SK-MEL-5 (cell line): Measurements from ENCODE around the gene ZNF341. TPM values are rescaled to one million over a fixed set of nuclear protein-coding genes. Genes with fewer than 3 reads are reported as not detected.

Experiments used
- DNase-seq: peaks from one replicate; pipeline ENCODE4 v3.0.0-alpha.2; 2016; ENCODE audit warnings: low read depth, low spot score
- in situ Hi-C: cut with HindIII; loops from 2 replicates; pipeline ENCODE4 v1.10.0; 2016; ENCODE audit warnings: low sequenced_read_pairs, high pct_unique_total_duplicates, low pct_unique_long_range_greater_than_20kb
- total RNA-seq: library from RNA; depleted of rRNA; stranded (reverse); fragments of >200 nt; shearing (Covaris generic); gene quantifications from 2 replicates; pipeline ENCODE4 v1.2.3, GENCODE V29; 2014

The ZNF341 gene
- total RNA-seq, 1 experiment from 2014 or later, result 1.7 TPM

- in situ Hi-C loops, result no loop called here
- DNase-seq, result no peak
These were observed 93.8 kb downstream of the ZNF341 start for GRCh38 chr20:33825340-33826269.

DNA sequence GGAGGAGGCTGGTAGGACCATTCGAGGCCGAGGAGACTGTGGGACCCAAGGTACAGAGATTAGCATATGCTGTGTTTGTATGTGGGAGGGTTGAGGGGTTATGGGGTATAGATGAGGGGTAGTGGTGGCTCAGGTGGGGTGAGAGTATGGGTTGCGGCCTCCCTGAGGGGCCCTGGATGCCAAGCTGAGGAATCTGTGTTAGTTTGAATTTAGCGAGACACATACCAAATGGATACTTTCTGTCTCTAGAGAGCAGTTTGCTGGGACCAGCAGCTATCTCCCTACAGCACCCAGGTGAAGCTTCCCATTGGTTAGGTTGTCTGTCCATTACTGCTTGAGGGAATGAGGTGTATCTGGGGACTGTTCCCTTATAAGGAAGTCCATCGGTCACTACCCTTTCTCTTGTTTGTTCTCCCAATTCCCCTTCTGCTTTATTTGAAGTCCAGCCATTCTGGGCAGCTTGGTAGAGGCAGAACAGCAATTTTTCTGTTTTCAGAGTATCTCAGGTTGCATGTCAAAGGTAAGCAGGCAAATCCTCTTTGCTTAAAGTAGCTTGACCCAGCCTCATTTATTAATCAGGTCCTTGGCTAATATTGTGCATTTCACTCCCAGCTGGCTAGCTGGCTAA is 94.6 kb downstream of the ZNF341 start:
- DNase-seq, result no peak
- in situ Hi-C loops, result no loop called here

DNA sequence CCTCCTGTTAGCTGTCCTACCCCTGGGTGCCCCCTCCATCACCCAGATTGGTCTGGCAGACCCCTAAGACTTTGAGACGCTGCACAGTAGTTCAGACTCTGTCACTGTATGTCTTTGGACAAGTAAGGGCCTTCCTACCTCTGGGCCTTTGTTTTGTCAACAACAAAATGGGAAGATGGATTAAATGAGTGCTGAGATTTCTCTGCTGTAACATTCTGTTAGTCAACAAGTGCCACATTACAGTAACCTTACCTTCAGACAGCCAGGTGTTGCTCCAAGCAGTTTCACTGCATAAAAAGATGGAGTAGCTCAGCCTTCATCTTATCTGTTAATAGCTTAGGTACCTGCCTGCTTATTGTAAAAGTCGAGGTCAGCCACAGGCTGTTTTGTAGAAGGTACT is 95.3 kb downstream of the ZNF341 start:
- DNase-seq, result no peak
- in situ Hi-C loops, result no loop called here

- DNase-seq, result no peak
- in situ Hi-C loops, result no loop called here
These were observed 96.0 kb downstream of the ZNF341 start for GRCh38 chr20:33827634-33828325.

DNA sequence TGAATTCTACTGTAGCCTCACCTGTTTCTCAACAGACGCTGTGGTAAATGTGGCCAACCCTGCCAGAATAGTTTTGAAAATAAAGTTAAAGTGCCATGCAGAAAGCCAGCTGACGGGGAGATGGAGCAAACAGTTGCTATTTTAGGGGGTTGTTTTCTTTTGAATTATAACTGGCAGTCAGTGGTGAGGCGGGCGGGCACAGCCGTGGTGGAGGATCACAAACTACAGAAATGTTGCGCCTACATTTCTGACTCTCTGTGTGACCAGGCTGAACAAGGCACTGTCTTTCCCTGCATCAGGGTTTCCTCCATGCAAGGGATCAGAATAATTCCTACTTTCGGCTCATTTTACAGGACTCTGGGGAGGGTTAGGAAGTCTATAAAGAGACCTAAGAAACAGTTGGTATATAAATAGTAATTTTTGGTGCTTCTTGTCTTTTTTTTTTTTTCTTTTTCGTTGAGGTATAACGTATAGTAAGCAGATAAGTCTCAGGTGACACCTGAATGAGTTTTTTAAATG is 96.6 kb downstream of the ZNF341 start:
- in situ Hi-C loops, result no loop called here
- DNase-seq, result no peak

GRCh38 chr20:33828967-33829560 is 97.3 kb downstream of the ZNF341 start:
- DNase-seq, result no peak
- in situ Hi-C loops, result no loop called here

GRCh38 chr20:33829636-33830035 is 97.8 kb downstream of the ZNF341 start:
- DNase-seq, result no peak
- in situ Hi-C loops, result no loop called here

DNA sequence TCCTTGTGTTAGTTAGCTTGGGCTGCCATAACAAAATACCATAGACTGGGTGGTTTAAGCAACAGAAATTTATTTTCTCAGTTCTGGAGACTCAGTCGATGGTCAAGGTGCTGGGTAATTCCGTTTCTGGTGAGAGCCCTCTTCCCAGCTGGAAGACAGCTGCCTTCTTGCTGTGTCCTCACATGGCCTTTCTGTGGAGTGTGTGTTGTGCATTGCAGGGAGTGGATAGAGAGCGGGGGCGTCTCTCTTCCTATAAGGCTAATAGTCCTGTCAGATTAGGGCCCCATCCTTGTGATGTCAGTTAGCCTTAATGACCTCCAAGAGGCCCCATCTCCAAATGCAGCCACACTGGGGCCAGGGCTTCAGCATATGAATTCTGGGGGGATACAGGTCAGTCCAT is 98.6 kb downstream of the ZNF341 start:
- in situ Hi-C loops, result no loop called here
- DNase-seq, result no peak

GRCh38 chr20:33832103-33832804 is 100.5 kb downstream of the ZNF341 start:
- DNase-seq, result no peak
- in situ Hi-C loops, result no loop called here

GRCh38 chr20:33833333-33833732 is 101.5 kb downstream of the ZNF341 start:
- in situ Hi-C loops, result no loop called here
- no peak for DNase-seq

DNA sequence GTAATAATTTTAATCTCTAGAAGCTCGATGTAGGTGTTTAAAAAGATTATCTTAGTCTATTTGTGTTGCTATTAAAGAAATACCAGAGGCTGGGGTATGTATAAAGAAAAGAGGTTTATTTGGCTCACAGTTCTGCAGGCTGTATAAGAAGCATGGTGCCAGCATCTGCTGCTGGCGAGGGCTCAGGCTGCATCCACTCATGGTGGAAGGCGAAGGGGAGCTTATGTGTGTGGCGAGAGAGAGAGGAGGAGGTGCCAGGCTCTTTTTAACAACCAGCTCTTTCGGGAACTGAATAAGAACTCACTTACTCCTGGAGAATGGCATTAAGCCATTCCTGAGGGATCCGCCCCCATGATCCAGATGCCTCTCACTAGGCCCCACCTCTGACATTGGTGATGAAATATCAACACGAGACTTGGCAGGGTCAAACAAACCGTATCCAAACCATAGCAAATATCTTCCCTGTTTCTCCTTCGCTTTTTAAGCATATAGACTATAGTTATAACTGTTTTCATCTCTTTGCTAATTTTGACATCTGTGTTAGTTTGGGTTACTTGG is 103.9 kb downstream of the ZNF341 start:
- no peak for DNase-seq
- in situ Hi-C loops, result no loop called here

GRCh38 chr20:33836277-33836676 is 104.5 kb downstream of the ZNF341 start:
- no peak for DNase-seq
- in situ Hi-C loops, result no loop called here

DNA sequence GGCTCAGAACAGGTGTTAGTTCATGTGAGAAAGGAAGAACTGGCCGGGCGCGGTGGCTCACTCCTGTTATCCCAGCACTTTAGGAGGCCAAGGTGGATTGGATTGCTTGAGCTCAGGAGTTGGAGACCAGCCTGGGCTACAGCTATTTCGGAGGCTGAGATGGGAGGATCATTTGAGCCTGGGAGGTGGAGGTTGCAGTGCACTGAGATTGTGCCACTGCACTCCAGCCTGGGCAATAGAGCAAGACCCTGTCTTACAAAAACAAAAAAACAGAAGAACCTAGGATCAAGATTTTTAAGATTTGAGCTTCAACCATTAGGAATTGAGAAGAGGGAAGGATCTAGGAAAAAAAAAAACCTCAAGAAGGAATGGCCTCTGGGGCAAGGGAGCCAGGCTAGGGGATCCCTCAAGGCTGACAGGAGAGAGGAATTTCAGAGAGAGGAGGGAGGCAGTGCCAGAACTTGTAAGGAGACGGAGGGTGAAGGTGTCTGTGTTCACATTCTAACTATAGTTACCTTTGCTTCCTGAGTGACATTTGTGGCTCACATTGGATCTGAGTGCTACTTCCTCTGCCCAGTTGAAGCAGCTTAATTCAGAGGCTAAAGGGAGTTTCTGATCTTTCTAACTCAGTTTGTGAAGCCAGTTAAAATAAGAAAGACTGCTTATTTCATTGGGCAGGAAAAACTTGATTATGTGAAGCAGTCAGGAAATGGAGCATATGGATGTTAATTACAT is 105.5 kb downstream of the ZNF341 start:
- DNase-seq, result no peak
- in situ Hi-C loops, result no loop called here

DNA sequence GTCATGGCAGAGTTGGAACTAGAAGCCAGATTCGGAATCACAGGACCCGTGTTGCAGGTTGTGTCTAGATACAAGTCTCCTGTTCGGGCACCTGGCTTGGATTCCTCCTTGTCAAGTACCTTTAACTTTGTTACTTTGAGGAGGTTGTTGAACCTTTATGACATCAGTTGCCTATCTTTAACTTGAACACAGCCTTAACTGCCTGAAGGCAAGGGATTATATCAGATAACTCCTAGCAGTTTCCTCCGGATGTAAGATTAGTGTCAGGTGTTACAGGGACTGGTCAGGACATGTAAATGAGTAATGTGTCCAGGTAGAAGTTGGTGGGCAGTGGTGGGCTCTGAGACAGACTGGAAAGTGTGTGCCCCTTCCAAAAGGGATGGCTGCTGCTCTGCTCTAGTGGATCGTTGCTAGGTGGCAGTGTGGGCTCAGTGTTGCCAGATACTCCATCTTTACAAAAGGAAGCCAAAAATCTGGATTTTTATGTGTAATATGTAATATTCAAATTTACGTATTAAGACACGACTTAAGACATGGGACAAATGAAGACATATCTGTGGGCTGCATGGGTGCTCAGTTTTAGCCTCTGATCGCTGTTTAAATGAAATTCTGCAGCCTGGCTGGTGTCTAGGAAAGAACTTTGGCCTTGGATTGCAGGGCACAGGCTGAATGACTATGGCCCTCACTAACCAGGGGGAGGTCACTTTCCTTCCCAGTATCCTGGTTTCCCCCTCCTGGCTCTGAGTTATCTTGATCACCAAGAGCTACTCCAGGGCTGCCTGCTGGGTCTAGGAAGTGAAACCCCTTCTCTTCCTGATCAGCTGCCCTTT is 106.5 kb downstream of the ZNF341 start:
- in situ Hi-C loops, result no loop called here
- DNase-seq, result no peak

DNA sequence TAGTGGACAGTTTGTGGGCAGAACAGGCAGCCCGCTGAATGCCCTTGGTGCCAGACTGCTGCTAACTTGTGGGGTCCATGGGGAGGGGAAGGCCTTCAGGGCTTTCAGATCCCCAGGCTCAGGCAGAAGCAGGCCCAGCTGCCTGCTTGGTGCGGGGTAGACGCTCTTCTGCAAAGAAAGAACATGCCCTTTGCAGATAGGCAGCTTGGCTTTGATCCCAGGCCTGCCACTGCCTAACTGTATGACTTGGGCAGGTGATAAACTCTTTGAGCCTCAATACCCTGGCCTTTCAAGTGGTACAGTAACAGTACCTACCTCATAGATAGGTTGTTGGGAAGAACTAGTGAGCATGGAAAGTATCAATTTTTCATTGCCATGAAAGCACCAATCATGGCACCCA is 107.8 kb downstream of the ZNF341 start:
- DNase-seq, result no peak
- in situ Hi-C loops, result no loop called here

GRCh38 chr20:33840160-33840559 is 108.4 kb downstream of the ZNF341 start:
- DNase-seq, result no peak
- in situ Hi-C loops, result no loop called here
